ENCODE results near the gene PSMB2. TPM values are rescaled to one million over a fixed set of nuclear protein-coding genes. Genes with fewer than 3 reads are reported as not detected.

The PSMB2 gene
- total and polyA plus RNA-seq, 2 of the 8 experiments (the other 6 are each of a cell fraction or from before 2014, with no cell fraction given): 91.4 to 101 TPM

DNA sequence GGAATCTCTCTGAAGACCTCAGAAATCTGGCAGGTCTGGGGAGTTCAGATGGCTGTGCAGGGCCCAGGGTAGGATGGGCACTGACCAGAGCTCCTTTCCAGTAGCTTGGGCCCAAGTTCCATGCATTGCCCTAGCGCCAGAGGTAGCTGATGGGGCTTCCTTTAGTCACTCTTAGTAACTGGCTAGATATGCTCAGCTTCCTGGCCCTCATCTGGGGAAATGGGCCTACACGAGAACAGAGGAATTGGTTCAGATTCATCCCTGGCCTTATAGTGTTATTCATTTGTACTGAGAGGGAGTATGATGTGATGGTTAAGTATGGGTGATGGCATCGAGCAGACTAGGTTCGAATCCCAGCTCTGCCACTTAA lies 15.5 kb upstream of the PSMB2 start:
- no peak overlapping the region for H4K91ac ChIP-seq (replicated peaks; ENCODE audit: insufficient read length, low read length)
- H3K56ac ChIP-seq (replicated peaks; ENCODE audit: insufficient read length, low read depth, low read length): no peak overlapping the region
- H3K4me1 ChIP-seq (replicated peaks in 1 of 4; ENCODE audit: control insufficient read depth in 3 of 4, insufficient read depth in 4 of 4, low read length in 3 of 4): no peaks in the 10 kb centered on the region
- no peak overlapping the region for H3K14ac ChIP-seq (ENCODE audit: insufficient read length)
- no peak overlapping the region for H2BK15ac ChIP-seq (ENCODE audit: low read length)
- CTCF ChIA-PET (ENCODE audit: partially characterized antibody): interaction anchor here (0.9 to 1.8 kb wide), 5 partner anchors 9 to 82 kb away, joined by 3 to 10 read pairs (median 5); no protein-coding TSS in a partner anchor
- H3K4ac ChIP-seq (replicated peaks; ENCODE audit: insufficient read length, low read depth, low read length): no peak overlapping the region
- no peak overlapping the region for H2BK120ac ChIP-seq (replicated peaks; ENCODE audit: low read depth, low read length)
- FAIRE-seq (no peak), DNase-seq (ENCODE audit: low read depth in 1 of 2, low spot score in 2 of 2) (no peak)
- H3K4me3 ChIP-seq (ENCODE audit: extremely low read depth in 1 of 4, insufficient read depth in 2 of 4, low read depth in 3 of 4, low read length in 4 of 4): no peak overlapping the region
- H3K4me2 ChIP-seq (ENCODE audit: insufficient read depth in 1 of 2, low read depth in 2 of 2, low read length in 2 of 2): no peak overlapping the region
- H4K5ac ChIP-seq (ENCODE audit: insufficient read length, low read depth, low read length): no peak overlapping the region
- no peaks in the 10 kb centered on the region for H3K23me2 ChIP-seq (ENCODE audit: low read depth, low read length)
- peaks cover 0 to 3% of the 10 kb centered on the region in 2 experiments for H4K20me1 ChIP-seq (replicated peaks in 1 of 2; ENCODE audit: control insufficient read depth in 1 of 2, insufficient read depth in 2 of 2, low read length in 2 of 2)
- no peak overlapping the region for H2AFZ ChIP-seq (ENCODE audit: low read length)
- H3K36me3 ChIP-seq (ENCODE audit: control insufficient read depth in 2 of 4, insufficient read depth in 4 of 4, low read length in 3 of 4): no peaks in the 10 kb centered on the region
- H3K27me3 ChIP-seq (replicated peaks in 1 of 4; ENCODE audit: control insufficient read depth in 3 of 4, extremely low read depth in 1 of 4, insufficient read depth in 3 of 4, low read length in 3 of 4): peaks cover 0 to 5% (median 0%) of the 10 kb centered on the region in 4 experiments; a peak in 3 of 7 replicates
- H3K79me2 ChIP-seq (ENCODE audit: control insufficient read depth in 1 of 2, insufficient read depth in 2 of 2, low read length in 2 of 2): no peaks in the 10 kb centered on the region
- H3K9ac ChIP-seq (replicated peaks in 1 of 4; ENCODE audit: extremely low read depth in 1 of 4, low read depth in 3 of 4, low read length in 3 of 4): no peak overlapping the region
- H3K27ac ChIP-seq (ENCODE audit: low read depth, low read length): no peak overlapping the region
- no peak overlapping the region for H3K18ac ChIP-seq (ENCODE audit: extremely low read depth, low read length)
- no peak overlapping the region for H2BK20ac ChIP-seq (ENCODE audit: low read length)
- WGBS, 2 experiments (ENCODE audit: extremely low coverage in 1 of 2, insufficient coverage in 1 of 2, insufficient read length in 1 of 2, insufficient replicate concordance in 2 of 2, low coverage in 1 of 2, low lambda C conversion rate in 2 of 2, missing lambda C conversion rate in 1 of 2): 78% methylated on average over 4 of the region's 4 CpGs; no CpG with 5 or more reads in 1 of the 2 experiments
- H4K8ac ChIP-seq (ENCODE audit: extremely low read depth, insufficient read depth, low read length): no peak overlapping the region
- no peaks in the 10 kb centered on the region for H3K9me3 ChIP-seq (ENCODE audit: insufficient read depth in 2 of 2, low read depth in 1 of 2, low read length in 1 of 2)
- no peaks in the 10 kb centered on the region; the same call in 1 of the 2 replicates for H3K79me1 ChIP-seq (ENCODE audit: low read depth, low read length)
- H2BK12ac ChIP-seq (ENCODE audit: low read depth, low read length): no peak overlapping the region
- POLR2A ChIA-PET (ENCODE audit: partially characterized antibody): interaction anchor here (1.0 to 2.2 kb wide), 2 partner anchors 10 to 23 kb away, joined by 3 to 8 read pairs; no protein-coding TSS in a partner anchor
- H3K23ac ChIP-seq (ENCODE audit: insufficient read length): no peak overlapping the region
- H2BK5ac ChIP-seq (ENCODE audit: low read depth, low read length): no peak overlapping the region
- no peak overlapping the region for H2AK5ac ChIP-seq (ENCODE audit: low read depth, low read length)
- TF ChIP-seq PHF8 (conservative IDR thresholded peaks at IDR 0.05; ENCODE audit: low read depth, low read length): no peak
- no peak for TF ChIP-seq TAF1 (IDR thresholded peaks at IDR 0.05; ENCODE audit: low read depth, low read length)
- TF ChIP-seq KDM5A (IDR thresholded peaks at IDR 0.05; ENCODE audit: low read length): no peak
- no peak for TF ChIP-seq GTF2F1 (IDR thresholded peaks at IDR 0.05; ENCODE audit: borderline replicate concordance, low read depth, low read length)
- TF ChIP-seq YY1 (IDR thresholded peaks at IDR 0.05; ENCODE audit: low read depth, low read length): no peak
- TF ChIP-seq, protein P1, sequence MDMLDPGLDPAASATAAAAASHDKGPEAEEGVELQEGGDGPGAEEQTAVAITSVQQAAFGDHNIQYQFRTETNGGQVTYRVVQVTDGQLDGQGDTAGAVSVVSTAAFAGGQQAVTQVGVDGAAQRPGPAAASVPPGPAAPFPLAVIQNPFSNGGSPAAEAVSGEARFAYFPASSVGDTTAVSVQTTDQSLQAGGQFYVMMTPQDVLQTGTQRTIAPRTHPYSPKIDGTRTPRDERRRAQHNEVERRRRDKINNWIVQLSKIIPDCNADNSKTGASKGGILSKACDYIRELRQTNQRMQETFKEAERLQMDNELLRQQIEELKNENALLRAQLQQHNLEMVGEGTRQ (IDR thresholded peaks at IDR 0.05; ENCODE audit: low read length): no peak
- no peak for TF ChIP-seq TAF7 (optimal IDR thresholded peaks at IDR 0.05; ENCODE audit: borderline replicate concordance, low read depth, low read length)
- no peak for TF ChIP-seq EGR1 (IDR thresholded peaks at IDR 0.05; ENCODE audit: borderline replicate concordance, low read depth, low read length)
- TF ChIP-seq RBBP5 (IDR thresholded peaks at IDR 0.05; ENCODE audit: borderline replicate concordance, low read depth, low read length): no peak
- TF ChIP-seq SIRT6 (IDR thresholded peaks at IDR 0.05; ENCODE audit: low read length): no peak
- no peak for TF ChIP-seq POLR2AphosphoS5 (IDR thresholded peaks at IDR 0.05; ENCODE audit: low read depth, low read length)
- no peak for TF ChIP-seq RAD21 (IDR thresholded peaks at IDR 0.05 in 1 of 2, conservative IDR thresholded peaks at IDR 0.05 in 1 of 2; ENCODE audit: low read depth in 2 of 2, low read length in 2 of 2)
- no peak for TF ChIP-seq JUN (IDR thresholded peaks at IDR 0.05; ENCODE audit: low read depth, low read length)

Data from H1 (cell line).